Adrenal gland (tissue), 12 donors: ENCODE data around the gene MBD3. TPM values are rescaled to one million over a fixed set of nuclear protein-coding genes. Genes with fewer than 3 reads are reported as not detected.

Experiments
- DNase-seq, 7 donors: peaks; one replicate each; pipeline ENCODE4 v3.0.0-alpha.2; 2019 to 2020
- H3K27ac ChIP-seq, 5 donors: fragments of 200-600 bp; sonication (generic) in 4 of 5; 1 replicate in 3 of 5; 2 replicates in 2 of 5; pipeline versions ENCODE4 v1.5.1 to v1.8.0; 2016 to 2020; ENCODE audit warnings: mild to moderate bottlenecking in 1 of 5
- H3K27me3 ChIP-seq: fragments of 200-600 bp; 2 replicates; pipeline ENCODE4 v1.8.0; 2021
- H3K36me3 ChIP-seq, 2 donors: fragments of 200-600 bp; replicated peaks in 1 of 2; 1 replicate in 1 of 2; 2 replicates in 1 of 2; pipeline versions ENCODE4 v1.5.1 to v1.8.0; 2018 to 2022
- H3K4me1 ChIP-seq, 2 donors: fragments of 200-600 bp; replicated peaks in 1 of 2; 1 replicate in 1 of 2; 2 replicates in 1 of 2; pipeline versions ENCODE4 v1.5.1 to v1.8.0; 2018 to 2021
- H3K4me3 ChIP-seq, 4 donors: fragments of 200-600 bp; sonication (generic) in 3 of 4; one replicate each; pipeline ENCODE4 v1.5.1; 2016 to 2018
- H3K9me3 ChIP-seq, 3 donors: fragments of 200-600 bp; sonication (generic) in 1 of 3; replicated peaks in 1 of 3; 1 replicate in 2 of 3; 2 replicates in 1 of 3; pipeline versions ENCODE4 v1.5.1 to v1.8.0; 2016 to 2021
- CTCF ChIP-seq, 6 experiments: fragments of 450-650 bp in 4 of 6; fragments of 200-600 bp in 2 of 6; sonication (generic) in 1 of 6; IDR thresholded peaks; 1 replicate in 5 of 6; 2 replicates in 1 of 6; pipeline versions ENCODE4 v1.5.1 to v1.8.0; 2016 to 2021; ENCODE audit warnings: antibody characterized with exemption in 6 of 6, mild to moderate bottlenecking in 2 of 6, moderate library complexity in 1 of 6
- POLR2A ChIP-seq, 2 donors: fragments of 450-650 bp; IDR thresholded peaks; one replicate each; pipeline ENCODE4 v1.6.1; 2017; ENCODE audit warnings: antibody characterized with exemption in 2 of 2, mild to moderate bottlenecking in 2 of 2, moderate library complexity in 1 of 2
- WGBS, 4 donors: extraction: QIAGEN DNeasy Blood & Tissue Kit in 2 of 4; methylation state at CpG; one replicate each; pipeline versions ENCODE4 v1.1.5 to v1.1.7; 2013 to 2017; 5-methylcytosine and 5-hydroxymethylcytosine counted together
- intact Hi-C, 2 donors: fragments of 100-400 bp; cut with DNase I; formaldehyde crosslinking; loops; one replicate each; pipeline versions ENCODE4 v1.14.1 to v1.15.0; 2022 to 2023
- polyA plus RNA-seq, 3 donors: library from polyadenylated mRNA; stranded (reverse); fragments of 200-250 nt in 2 of 3; fragments of 350-450 nt in 1 of 3; fragmentation: Illumina TruSeq in 1 of 3; extraction: RNeasy Lipid Tissue Mini Kit (QIAGEN cat#74804) in 1 of 3; gene quantifications; one replicate each; pipeline ENCODE4 v1.2.3, GENCODE V29; 2013 to 2014
- total RNA-seq, 9 donors: library from RNA; depleted of rRNA in 4 of 9; stranded (reverse); fragments of >200 nt in 4 of 9; fragments of 120-200 nt in 1 of 9; fragmentation: NEBNext Ultra II Directional in 1 of 9; extraction: Animal tissue kit (Norgen Biotek cat#: 25700) in 1 of 9; gene quantifications; one replicate each; pipeline versions ENCODE4 v1.1.0 to v1.2.4, GENCODE V29; 2013 to 2023
- donor health status: healthy with polysubstance abuse.
- donor health status: Bipolar disorder and iron deficiency.
- donor health status: DM: yes; HTN: yes; CAD: no.
- donor health status: DM: no; HTN: no; CAD: no.
- donor health status: DM: no; HTN: no; CAD: no.
- donor health status: DM: yes; HTN: yes; CAD: no.

MBD3 gene
- total and polyA plus RNA-seq, 12 donors = 3.5 to 221 (median 94.0) TPM

- intact Hi-C loops = no loop called here
- H3K36me3 ChIP-seq = peaks cover 0 to 4% of the 10 kb centered on the region in 2 donors
- no peaks in the 10 kb centered on the region for H3K9me3 ChIP-seq
- H3K27ac ChIP-seq = no peak overlapping the region
- no peaks in the 10 kb centered on the region for H3K27me3 ChIP-seq
- TF ChIP-seq CTCF (IDR thresholded peaks at IDR 0.05) (no peak), POLR2A (IDR thresholded peaks at IDR 0.05) (no peak)
- no peak for DNase-seq
- 80 to 97% (median 94%) methylated on average over 1 to 31 of the region's 31 CpGs for WGBS, 4 donors
- no peaks in the 10 kb centered on the region for H3K4me1 ChIP-seq
- no peak overlapping the region for H3K4me3 ChIP-seq
These were observed 39.0 kb upstream of the MBD3 start for GRCh38 chr19:1631557-1632100.

GRCh38 chr19:1630811-1631210, 38.1 kb upstream of the MBD3 start:
- WGBS, 4 donors = 93 to 95% (median 94%) methylated on average over 8 to 17 of the region's 17 CpGs; no CpG with 5 or more reads in 1 of the 4 donors
- H3K4me1 ChIP-seq = no peaks in the 10 kb centered on the region
- H3K27ac ChIP-seq = no peak overlapping the region
- no peak overlapping the region for H3K4me3 ChIP-seq
- H3K9me3 ChIP-seq = no peaks in the 10 kb centered on the region
- no peaks in the 10 kb centered on the region for H3K27me3 ChIP-seq
- DNase-seq = no peak
- H3K36me3 ChIP-seq = peaks cover 0 to 4% of the 10 kb centered on the region in 2 donors
- intact Hi-C loops = no loop called here
- TF ChIP-seq POLR2A (IDR thresholded peaks at IDR 0.05) (no peak), CTCF (IDR thresholded peaks at IDR 0.05) (no peak)

- Histone ChIP-seq H3K4me1 (no peaks in the 10 kb centered on the region), H3K27me3 (no peaks in the 10 kb centered on the region), H3K4me3 (no peak overlapping the region), H3K9me3 (no peaks in the 10 kb centered on the region), H3K27ac (no peak overlapping the region), H3K36me3 (peaks cover 0 to 4% of the 10 kb centered on the region in 2 donors)
- DNase-seq = no peak
- WGBS, 4 donors = 90 to 97% (median 93%) methylated on average over 13 to 20 of the region's 20 CpGs
- intact Hi-C loops = no loop called here
- TF ChIP-seq POLR2A (IDR thresholded peaks at IDR 0.05) (no peak), CTCF (IDR thresholded peaks at IDR 0.05) (no peak)
These were observed 37.3 kb upstream of the MBD3 start for GRCh38 chr19:1630012-1630411.

- Histone ChIP-seq H3K36me3 (peaks cover 0 to 4% of the 10 kb centered on the region in 2 donors), H3K4me3 (no peak overlapping the region), H3K27ac (no peak overlapping the region), H3K27me3 (no peaks in the 10 kb centered on the region), H3K4me1 (no peaks in the 10 kb centered on the region), H3K9me3 (no peaks in the 10 kb centered on the region)
- no peak for TF ChIP-seq POLR2A (IDR thresholded peaks at IDR 0.05)
- no peak for TF ChIP-seq CTCF (IDR thresholded peaks at IDR 0.05)
- WGBS, 4 donors = 94 to 97% (median 97%) methylated on average over 7 to 24 of the region's 24 CpGs
- intact Hi-C loops = no loop called here
- no peak for DNase-seq
These were observed 36.7 kb upstream of the MBD3 start for GRCh38 chr19:1629256-1629808.
